HUDEP-2 (cell line): ENCODE measurements around the gene RBMS2.
"Not testable (repeated sequence)": the region's sequence is repeated elsewhere in the genome, so short reads cannot be mapped to it uniquely, and the experiment has no call there.

Experiments used
- DNase-seq, 76 experiments: peaks; one replicate each; lab custom pipeline; 2025; ENCODE audit not compliant: unreplicated experiment in 76 of 76; lab: John Stamatoyannopoulos, UW

The RBMS2 gene

DNA sequence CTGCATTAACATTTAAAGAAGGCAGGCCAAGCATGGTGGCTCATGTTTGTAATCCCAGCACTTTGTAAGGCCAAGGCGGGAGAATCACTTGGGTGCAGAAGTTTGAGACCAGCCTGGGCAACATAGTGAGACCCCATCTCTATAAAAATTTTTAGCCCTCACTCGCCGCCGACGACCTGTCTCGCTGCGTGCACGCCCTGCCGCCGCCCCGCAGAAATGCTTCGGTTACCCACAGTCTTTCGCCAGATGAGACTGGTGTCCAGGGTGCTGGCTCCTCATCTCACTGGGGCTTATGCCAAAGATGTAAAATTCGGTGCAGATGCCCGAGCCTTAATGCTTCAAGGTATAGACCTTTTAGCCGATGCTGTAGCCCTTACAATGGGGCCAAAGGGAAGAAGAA, 10.8 kb upstream of the RBMS2 start:
- DNase-seq: no peak

DNA sequence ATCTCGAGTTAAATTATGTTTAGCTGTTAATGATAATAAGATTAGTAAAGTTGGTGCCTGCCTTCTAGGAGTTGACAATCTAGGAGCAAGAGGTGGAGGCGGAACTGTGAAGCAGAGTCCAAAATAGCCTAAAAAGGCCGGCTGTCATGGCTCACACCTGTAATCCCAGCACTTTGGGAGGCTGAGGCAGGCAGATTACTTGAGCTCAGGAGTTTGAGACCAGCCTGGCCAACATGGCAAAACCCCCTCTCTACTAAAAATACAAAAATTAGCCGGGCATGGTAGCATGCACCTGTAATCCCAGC, 7.7 kb upstream of the RBMS2 start:
- DNase-seq: not testable (repeated sequence)

DNA sequence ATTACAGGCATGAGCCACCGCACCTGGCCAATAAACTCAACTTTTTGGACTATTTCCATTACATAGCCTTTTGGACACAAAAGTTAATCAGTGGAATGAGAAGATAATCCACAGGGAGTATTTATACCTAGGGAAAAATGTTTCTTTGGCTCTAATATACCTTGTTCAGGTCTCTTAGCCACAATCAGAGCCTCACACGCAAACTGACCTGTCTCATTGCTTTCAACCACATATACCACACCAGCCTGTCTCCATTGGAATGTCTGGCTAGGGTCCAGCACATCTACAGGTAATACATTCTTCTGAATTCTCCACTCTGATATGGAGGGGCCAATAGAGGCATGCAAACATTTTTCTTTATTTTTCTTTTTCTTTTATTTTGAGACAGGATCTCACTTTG, 3.8 kb upstream of the RBMS2 start:
- DNase-seq: no peak

DNA sequence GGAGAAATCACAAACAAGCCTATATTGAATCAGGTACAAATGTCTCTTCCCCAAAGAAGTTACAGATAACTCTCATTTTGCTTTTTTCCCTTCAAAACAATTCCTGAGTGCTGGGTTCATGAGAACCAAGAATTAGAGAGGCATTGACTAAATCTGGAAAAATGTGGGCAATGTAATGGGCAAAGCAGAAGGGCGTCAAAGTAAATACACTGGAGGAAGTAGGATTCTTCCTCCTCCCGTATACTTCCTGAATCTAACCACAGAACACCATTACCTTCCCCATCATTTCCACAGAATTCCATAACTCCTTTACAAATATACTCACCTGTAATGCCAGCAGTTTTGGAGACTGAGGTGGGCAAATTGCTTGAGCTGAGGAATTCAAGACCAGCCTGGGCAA, 3.0 kb upstream of the RBMS2 start:
- DNase-seq: no peak

DNA sequence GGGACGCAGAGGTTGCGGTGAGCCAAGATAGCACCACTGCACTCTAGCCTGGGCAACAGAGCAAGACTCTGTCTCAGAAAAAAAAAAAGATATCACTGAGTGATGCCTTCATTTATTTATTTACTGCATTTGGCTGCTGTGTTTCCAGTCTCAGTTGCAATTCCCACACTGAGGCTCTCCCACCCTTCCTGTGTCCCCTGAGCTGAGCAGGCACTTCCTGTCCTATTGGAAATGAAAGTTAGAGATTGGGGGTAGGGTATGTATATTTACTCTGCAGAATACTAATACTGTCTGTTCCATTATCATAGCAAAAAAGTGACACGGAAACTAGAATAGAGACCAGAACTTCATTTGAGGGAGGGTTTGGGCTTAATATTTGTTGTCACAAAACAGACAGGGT, 1.6 kb upstream of the RBMS2 start:
- no peak for DNase-seq

DNA sequence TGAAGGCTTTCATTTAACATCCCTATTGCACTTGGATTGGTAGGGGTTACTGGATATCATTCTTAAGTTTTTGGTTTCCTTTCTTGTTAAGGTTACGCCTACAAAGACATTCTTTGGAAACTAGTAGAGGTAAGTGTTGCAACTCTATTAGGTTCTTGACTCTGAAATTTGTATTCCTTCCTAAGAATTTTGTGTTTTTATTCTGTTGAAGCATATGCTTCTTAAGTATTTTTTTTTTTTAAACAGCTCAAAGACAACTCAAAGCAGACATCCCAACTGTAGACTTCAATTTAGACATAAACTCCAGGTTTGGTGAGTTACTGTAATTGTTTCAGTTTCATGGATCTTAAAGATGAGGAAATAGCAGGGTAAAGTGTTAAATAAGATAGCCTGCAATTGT, 1.1 kb upstream of the RBMS2 start:
- DNase-seq: no peak

DNA sequence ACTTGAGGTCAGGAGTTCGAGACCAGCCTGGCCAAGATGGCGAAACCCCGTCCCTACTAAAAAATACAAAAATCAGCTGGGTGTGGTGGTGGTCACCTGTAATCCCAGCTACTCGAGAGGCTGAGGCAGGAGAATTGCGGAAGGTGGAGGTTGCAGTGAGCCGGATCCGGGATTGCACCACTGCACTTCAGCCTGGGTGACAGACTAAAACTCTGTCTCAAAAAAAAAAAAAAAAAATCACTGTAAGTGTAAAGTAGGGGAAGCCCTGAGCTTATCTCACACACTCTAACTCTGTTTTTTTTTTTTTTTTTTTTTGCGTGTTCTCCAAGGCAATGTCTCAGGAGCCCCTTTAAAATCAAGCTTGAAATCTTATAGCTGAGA, 421 bp upstream of the RBMS2 start:
- DNase-seq: no peak

DNA sequence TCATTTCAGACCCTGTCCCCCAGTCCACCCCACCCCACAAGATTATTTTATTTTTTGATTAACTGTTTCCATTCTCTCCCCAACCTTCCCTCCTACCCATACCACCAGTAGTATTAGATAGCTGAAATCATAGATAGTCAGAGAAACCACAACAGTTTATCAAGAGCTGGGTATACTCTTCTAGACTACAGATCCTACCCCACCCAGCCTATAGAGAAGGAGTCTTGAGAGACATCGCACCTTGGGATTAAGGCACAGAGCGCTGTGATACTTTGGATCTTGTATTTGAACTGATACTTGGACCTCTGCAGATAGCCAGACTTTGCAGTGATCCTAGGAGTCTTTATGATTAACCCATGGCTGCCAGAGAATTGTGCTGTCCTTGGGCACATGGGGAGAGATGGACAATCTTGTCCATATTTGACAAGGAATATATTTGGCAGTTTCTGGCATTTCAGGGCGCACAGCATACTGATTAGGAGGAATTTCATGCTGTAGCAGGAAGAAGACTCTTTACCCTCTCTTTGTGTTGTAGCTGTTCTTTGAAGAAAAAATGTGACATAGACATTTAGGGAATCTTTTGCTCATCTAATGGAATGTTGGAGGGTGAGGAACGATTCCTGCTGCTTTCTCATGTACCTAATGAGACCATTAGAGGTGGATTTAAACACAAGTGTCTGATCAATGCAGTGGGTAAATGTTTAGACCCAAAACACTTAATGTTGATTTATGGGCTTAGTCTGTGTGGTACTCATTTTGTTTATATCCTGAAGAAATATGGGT, 982 bp downstream of the RBMS2 start:
- peak in 26 of 76 experiments; percentile 4 to 68 (median 22) for DNase-seq

DNA sequence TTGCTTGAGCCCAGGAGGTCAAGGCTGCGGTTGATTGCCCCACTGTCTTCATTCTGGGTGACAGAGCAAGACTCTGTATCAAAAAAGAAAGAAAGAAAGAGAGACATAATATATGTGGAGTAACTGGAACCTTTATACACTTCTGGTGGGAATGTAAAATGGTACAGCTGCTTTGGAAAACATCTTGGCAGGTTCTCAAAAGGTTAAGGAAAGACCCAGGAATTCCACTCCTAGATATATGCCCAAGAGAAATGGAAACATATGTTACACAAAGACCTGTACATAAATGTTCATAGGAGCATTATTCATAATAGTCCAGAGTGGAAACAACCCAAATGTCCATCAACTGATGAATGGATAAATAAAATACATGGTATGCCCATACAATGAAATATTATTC, 7.2 kb downstream of the RBMS2 start:
- DNase-seq: no peak

DNA sequence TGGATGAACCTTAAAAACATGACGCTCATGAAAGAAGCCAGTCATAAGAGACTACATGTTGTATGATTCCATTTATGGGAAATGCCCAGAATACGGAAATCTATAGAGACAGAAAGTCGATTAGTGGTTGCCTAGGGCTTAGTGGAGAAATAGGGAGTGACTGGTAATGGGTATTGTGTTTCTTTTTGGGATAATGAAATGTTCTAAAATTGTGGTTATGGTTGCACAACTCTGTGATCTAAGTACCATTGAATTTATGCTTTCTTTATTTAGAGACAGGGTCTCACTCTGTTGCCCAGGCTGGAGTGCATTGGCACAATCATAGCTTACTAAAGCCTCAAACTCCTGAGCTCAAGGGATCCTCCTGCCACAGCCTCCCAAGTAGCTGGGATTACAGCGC, 8.0 kb downstream of the RBMS2 start:
- no peak for DNase-seq

DNA sequence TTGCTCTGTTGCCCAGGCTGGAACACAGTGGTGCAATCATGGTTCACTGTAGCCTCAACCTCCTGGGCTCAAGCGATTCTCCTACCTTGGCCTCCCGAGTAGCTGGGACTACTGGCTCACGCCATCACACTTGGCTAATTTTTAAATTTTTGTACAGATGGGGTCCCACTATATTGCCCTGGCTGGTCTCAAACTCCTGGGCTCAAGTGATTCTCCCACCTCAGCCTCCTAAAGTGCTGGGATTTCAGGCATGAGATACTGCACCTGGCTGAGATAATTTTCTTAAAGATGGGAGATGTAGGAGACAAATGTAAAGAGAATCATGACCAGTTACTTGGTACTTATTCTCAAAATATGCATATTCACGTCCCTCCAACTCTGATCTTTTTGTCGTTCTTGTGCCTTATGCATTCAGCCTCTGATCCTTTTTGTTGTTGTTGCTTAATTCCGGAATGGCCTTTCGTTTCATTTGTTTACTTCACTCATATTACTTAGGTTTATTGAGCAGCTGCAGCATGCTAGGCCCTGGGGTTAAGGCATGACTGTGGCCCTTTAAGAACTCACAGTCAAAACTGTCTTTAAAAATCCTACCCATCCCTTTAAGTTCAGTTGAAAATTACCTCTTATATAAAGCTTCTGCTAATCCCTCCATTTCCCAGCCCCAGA, 8.9 kb downstream of the RBMS2 start:
- no peak for DNase-seq

DNA sequence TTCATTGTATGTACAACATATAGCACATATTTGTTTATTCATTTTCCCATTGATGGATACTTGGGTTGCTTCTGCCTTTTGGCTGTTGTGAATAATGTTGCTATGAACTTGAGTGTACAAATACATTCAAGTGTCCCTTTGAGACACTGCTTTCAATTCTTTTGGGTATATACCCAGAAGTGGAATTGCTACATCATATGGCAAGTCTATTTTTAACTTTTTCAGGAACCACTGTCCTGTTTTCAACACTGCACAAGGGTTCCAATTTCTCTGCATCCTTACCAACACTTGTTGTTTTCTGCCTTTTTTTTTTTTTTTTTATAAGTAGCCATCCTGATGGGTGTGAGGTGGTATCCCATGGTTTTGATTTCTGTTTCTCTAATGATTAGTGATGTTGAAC, 15.9 kb downstream of the RBMS2 start:
- no peak for DNase-seq

DNA sequence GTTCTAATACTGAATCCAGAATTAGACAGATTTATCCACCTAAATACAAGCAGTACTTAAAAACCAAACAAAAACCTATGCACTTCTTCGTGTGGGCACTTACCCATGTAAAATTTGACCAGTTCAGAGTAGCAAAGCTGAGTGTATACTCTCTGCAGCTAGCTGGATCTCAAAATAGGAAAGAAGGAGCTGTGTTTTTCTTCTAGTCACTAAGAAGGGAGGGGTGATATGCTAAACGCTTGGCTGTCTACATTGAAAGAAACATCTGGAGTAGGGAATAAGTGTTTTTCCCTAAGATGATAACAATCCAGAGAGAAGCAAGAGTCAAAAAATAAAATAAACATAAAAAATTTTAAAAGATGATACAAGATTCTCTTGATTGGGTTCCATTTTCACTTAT, 20.0 kb downstream of the RBMS2 start:
- no peak for DNase-seq

DNA sequence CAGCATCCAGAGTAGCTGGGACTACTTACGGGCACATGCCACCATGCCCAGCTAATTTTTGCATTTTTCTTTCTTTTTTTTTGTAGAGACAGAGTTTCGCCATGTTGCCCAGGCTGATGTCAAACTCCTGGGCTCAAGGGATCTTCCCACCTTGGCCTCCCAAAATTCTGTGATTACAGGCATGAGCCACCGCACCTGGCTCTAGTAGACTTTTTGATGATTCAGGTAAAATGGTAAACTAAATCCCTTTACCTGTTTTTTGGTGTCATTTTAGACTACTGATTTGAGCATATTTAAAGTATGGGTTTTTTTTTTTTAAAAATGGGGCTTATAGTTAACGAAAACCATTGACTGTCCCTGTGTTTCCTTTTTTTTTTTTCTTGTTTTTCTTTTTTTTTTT, 20.5 kb downstream of the RBMS2 start:
- no peak for DNase-seq

DNA sequence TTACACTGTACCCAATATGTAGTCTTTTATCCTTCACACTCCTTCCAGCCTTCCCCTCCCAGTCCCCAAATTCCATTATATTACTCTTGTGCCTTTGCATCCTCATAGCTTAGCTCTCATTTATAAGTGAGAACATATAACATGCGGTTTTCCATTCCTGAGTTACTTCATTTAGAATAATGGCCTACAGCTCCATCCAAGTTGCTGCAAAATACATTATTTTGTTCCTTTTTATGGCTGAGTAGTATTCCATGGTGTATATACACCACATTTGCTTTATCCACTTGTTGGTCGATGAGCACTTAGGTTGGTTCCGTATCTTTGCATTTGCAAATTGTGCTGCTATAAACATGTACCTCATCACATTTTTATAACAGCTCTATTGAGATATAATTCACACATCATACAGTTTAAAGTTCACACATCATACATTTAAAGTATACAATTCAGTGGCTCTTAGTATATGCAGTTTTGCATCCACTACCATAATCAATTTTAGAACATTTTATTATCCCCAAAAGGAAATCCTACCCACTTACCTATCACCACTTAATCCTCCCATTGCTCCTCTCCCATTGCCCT, 23.5 kb downstream of the RBMS2 start:
- DNase-seq: no peak

DNA sequence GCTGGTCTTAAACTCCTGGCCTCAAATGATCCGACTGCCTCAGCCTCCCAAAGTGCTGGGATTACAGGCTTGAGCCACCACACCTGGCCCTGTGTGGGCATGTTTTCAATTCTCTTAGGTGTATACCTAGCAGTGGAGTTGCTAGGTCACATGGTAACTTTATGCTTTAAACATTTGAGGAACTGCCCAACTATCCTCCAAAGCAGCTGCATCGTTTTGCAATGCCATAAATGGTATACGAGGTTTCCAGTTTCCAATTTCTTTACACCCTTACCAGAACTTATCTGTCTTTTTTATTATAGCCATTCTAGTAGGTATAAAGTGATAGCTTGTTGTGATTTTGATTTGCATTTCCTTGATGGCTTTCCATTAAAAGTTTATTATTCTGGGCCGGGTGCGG, 25.1 kb downstream of the RBMS2 start:
- DNase-seq: no peak

DNA sequence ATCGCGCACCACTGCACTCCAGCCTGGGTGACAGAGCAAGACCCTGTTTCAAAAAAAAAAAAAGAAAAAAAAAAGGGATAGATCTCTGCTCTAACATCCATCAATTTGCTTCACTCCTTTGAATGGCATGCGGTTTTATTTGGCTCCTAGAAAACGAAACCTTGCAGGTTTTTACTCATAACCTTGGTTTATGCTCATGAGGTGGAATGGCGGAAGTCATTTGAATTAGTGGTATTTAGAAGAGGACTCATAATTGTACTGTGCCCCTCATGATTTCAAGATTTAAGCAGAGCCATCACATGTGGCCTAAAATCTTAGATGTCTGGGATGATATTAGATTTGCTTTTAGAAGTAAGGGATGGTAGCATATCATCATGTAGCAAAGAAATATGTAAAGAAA, 29.4 kb downstream of the RBMS2 start:
- no peak for DNase-seq

DNA sequence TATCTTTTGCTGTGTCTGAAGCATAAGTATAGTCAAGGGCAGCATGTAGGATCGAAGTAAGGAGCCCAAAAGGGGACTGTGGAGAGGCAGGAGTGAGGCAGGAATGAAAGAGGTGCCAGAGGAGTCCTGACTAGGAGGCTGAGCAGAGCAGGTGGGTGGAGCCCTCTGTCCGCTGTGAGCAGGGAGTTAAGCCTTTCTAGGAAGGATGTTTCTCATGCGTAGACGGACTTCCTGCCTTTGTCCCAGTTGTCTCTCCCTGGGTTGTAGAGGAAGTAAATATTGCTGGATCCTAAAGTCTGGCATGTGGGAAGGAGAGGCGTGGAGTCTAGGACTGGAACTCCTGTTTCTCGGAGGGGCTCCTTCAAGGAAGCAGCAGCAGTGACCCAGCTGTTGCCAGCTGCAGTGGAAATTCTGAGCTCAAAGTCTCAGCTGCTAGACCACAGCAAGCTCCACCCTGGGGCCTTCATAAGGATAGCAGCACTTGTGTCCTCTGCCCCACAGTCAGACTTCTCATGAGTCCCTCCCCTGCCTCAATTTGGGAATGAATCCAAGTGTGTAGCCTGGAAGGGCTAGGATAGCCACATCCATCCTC, 44.0 kb downstream of the RBMS2 start:
- peak in 46 of 76 experiments; percentile 3 to 66 (median 28) for DNase-seq

DNA sequence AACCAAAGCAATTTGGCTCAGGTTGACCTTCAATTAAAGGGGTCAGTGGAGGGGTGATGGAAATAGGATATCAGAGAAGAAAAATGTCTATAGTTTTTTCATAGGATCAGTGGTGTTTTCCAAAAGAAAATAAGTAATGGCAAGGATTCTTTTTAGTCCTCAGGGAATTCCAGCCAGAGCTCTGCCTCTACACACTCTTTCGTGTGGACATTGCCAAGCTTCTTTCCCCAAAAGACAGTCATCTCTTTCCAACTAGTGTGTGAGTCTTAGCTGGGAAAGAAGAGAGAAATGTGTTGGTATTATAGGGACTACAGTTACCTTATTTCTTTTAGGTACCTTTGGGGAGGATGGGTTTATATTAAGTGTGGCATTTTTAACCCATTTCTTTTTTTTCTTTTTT, 46.5 kb downstream of the RBMS2 start:
- DNase-seq: no peak

DNA sequence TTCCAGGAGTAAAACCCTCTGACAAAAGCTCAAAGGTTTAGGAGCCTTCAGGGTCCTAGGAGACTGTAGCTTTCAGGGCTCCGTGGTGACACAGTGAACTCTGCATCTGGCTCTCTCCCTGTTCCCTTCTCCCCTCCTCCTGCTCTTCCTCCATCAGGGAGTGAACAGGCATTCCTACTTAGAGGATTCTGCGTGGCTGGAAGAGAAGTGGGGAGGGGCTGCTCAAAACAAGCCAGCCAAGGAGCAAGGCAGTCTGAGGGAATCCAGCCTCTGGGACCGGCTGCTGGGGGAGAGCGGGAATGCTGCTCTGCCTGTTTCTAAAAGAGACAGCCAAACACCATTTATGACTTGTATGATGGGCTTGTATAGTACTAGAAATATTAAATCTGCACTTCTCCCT, 49.5 kb downstream of the RBMS2 start:
- no peak for DNase-seq

DNA sequence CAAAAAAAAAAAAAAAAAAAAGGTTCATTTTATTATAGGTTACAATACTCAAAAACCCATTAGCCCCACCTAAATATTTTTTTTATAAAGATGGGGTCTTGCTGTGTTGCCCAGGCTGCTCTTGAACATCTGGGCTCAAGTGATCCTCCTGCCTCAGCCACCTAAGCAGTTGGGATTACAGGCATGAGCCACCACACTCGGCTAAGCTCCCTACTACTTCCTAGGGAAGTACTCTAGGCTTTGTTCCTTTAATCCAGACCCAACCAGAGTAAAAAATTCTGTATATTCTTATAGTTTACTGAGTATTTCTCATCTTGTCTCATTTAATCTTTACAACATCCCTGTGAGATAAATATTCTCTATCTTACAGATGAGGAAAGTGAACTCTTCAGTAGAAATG, 50.7 kb downstream of the RBMS2 start:
- no peak for DNase-seq

DNA sequence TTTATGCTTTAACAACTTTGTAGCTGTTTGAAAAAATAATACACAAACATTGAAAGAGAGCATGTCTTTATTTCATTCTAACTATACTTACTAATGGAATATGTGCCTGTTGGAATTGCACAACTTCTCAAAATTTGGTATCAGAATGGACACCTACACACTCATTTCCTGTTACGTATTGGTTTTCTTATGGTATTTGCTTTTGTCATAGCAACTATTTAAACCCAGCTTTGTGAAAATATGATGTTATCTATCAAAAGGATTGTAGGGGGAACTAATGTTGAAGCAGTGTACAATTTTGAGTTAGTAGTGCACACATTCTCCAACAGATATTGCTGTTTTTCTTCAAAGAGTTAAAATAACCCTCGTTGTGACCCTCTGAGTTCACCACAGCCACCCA, 52.6 kb downstream of the RBMS2 start:
- no peak for DNase-seq
